ENCODE measurements around the gene ASF1A. TPM values are rescaled to one million over a fixed set of nuclear protein-coding genes. Genes with fewer than 3 reads are reported as not detected.

ASF1A gene
- total RNA-seq, 1 experiment from 2014 or later: 34.4 TPM

- Histone ChIP-seq H3K14ac (ENCODE audit: insufficient read depth, low read length) (no peak overlapping the region), H3K27ac (ENCODE audit: insufficient read length, low read depth, low read length) (no peak overlapping the region), H3K27me3 (ENCODE audit: insufficient read depth, low read length) (no peaks in the 10 kb centered on the region), H3K18ac (ENCODE audit: insufficient read length, low read depth, low read length) (no peak overlapping the region), H3K9me3 (ENCODE audit: control insufficient read depth, low read depth, low read length) (no peaks in the 10 kb centered on the region), H2BK20ac (ENCODE audit: low read depth, low read length, poor library complexity, severe bottlenecking) (no peak overlapping the region), H2BK15ac (ENCODE audit: low read depth, low read length) (no peak overlapping the region), H2BK12ac (ENCODE audit: insufficient read length, low read depth, low read length) (no peak overlapping the region), H4K91ac (ENCODE audit: insufficient read length, low read depth, low read length) (no peak overlapping the region), H2BK5ac (ENCODE audit: insufficient read length, low read length) (no peak overlapping the region), H4K20me1 (ENCODE audit: control insufficient read depth, insufficient read depth, insufficient read length) (no peaks in the 10 kb centered on the region), H3K79me2 (ENCODE audit: insufficient read depth, low read length) (no peaks in the 10 kb centered on the region), H2AFZ (ENCODE audit: low read length) (no peak overlapping the region), H3K4me1 (ENCODE audit: insufficient read depth, low read length) (peaks cover 9% of the 10 kb centered on the region), H3K23me2 (ENCODE audit: insufficient read length, low read depth, low read length, poor library complexity, severe bottlenecking) (no peaks in the 10 kb centered on the region), H2BK120ac (ENCODE audit: low read depth, low read length, poor library complexity, severe bottlenecking) (no peak overlapping the region), H3K4ac (ENCODE audit: low read depth, low read length) (no peak overlapping the region), H3K79me1 (ENCODE audit: insufficient read depth, low read depth, low read length, poor library complexity, severe bottlenecking) (no peaks in the 10 kb centered on the region), H3K4me2 (ENCODE audit: insufficient read depth, insufficient read length, low read length) (no peak overlapping the region), H4K5ac (ENCODE audit: insufficient read length, low read depth, low read length) (no peak overlapping the region), H4K8ac (replicated peaks; ENCODE audit: insufficient read length, low read depth, low read length) (no peak overlapping the region), H3K56ac (ENCODE audit: insufficient read length, low read depth, low read length) (no peak overlapping the region), H3K9ac (ENCODE audit: extremely low read depth, insufficient read length, low read length) (no peak overlapping the region), H2AK5ac (ENCODE audit: insufficient read length, low read length) (no peak overlapping the region), H3T11ph (ENCODE audit: low read length) (no peak overlapping the region), H3K23ac (ENCODE audit: insufficient read length, low read depth, low read length) (no peak overlapping the region)
- no peak overlapping the region for H3K4me3 Mint-ChIP-seq
- H3K27ac Mint-ChIP-seq: peak overlapping the region in 1 of 3 experiments; percentile 70; a peak in 1 of 7 replicates
- H3K27me3 Mint-ChIP-seq (ENCODE audit: low read depth): no peaks in the 10 kb centered on the region
- H3K9me3 Mint-ChIP-seq: no peaks in the 10 kb centered on the region
- H3K36me3 Mint-ChIP-seq (ENCODE audit: insufficient read depth in 1 of 3, low read depth in 3 of 3): no peaks in the 10 kb centered on the region; a peak in 1 of 7 replicates
- DNase-seq: no peak
- peaks cover 16 to 17% of the 10 kb centered on the region in 2 experiments for H3K4me1 Mint-ChIP-seq
- WGBS (ENCODE audit: extremely low coverage, insufficient read length, low lambda C conversion rate): no CpG with 5 or more reads among the region's 2 CpGs
- TF ChIP-seq CTCF (conservative IDR thresholded peaks at IDR 0.05): no peak
Observed at GRCh38 chr6:118877806-118878205, 16.1 kb upstream of the ASF1A start.
